Measurements from ENCODE around the gene KIFC3.

GRCh38 chr16:57771141-57771785, 31.0 kb downstream of the KIFC3 start:
- TF ChIP-seq CTCF (IDR thresholded peaks at IDR 0.05) (no peak), POLR2A (IDR thresholded peaks at IDR 0.05) (no peak), EP300 (IDR thresholded peaks at IDR 0.05) (no peak)
